Tibial nerve (tissue), 4 donors: Measurements from ENCODE around the gene VSTM2B. TPM values are rescaled to one million over a fixed set of nuclear protein-coding genes. Genes with fewer than 3 reads are reported as not detected.

ENCODE experiments used
- DNase-seq, 2 donors: peaks; one replicate each; pipeline ENCODE4 v3.0.0-alpha.2; 2019; ENCODE audit warnings: low spot score in 2 of 2
- H3K27ac ChIP-seq, 4 donors: fragments of 200-600 bp; sonication (generic) in 3 of 4; one replicate each; pipeline ENCODE4 v1.5.1; 2017 to 2019; ENCODE audit warnings: mild to moderate bottlenecking in 1 of 4
- H3K27me3 ChIP-seq, 2 donors: fragments of 200-600 bp; sonication (generic) in 1 of 2; one replicate each; pipeline versions ENCODE4 v1.5.1 to v1.6.0; 2017 to 2019
- H3K36me3 ChIP-seq, 3 donors: fragments of 200-600 bp; sonication (generic); one replicate each; pipeline ENCODE4 v1.5.1; 2018 to 2019
- H3K4me1 ChIP-seq, 4 donors: fragments of 200-600 bp; sonication (generic) in 3 of 4; one replicate each; pipeline ENCODE4 v1.5.1; 2017 to 2019
- H3K4me3 ChIP-seq, 4 donors: fragments of 200-600 bp; sonication (generic) in 3 of 4; one replicate each; pipeline ENCODE4 v1.5.1; 2017 to 2019; ENCODE audit warnings: mild to moderate bottlenecking in 1 of 4, moderate library complexity in 1 of 4
- H3K9me3 ChIP-seq, 4 donors: fragments of 200-600 bp; sonication (generic) in 3 of 4; one replicate each; pipeline ENCODE4 v1.5.1; 2017 to 2019
- EP300 ChIP-seq, 2 donors: sonication (generic); formaldehyde crosslinking; IDR thresholded peaks; one replicate each; pipeline ENCODE4 v1.6.1; 2017; ENCODE audit warnings: antibody characterized with exemption in 2 of 2, mild to moderate bottlenecking in 1 of 2
- POLR2A ChIP-seq, 2 donors: fragments of 450-650 bp; IDR thresholded peaks; one replicate each; pipeline ENCODE4 v1.6.1; 2017; ENCODE audit warnings: antibody characterized with exemption in 2 of 2, mild to moderate bottlenecking in 2 of 2, moderate library complexity in 2 of 2
- WGBS, 2 donors: methylation state at CpG; one replicate each; pipeline ENCODE4 v1.1.5; 2018; 5-methylcytosine and 5-hydroxymethylcytosine counted together
- total RNA-seq, 4 donors: library from RNA; depleted of rRNA; stranded (reverse); fragments of >200 nt; gene quantifications; one replicate each; pipeline ENCODE4 v1.1.0, GENCODE V29; 2016
- TF ChIP-seq, protein P1 (sequence below), 5 experiments: fragments of 200-600 bp in 3 of 5; fragments of 450-650 bp in 2 of 5; sonication (generic) in 3 of 5; IDR thresholded peaks; one replicate each; pipeline ENCODE4 v1.5.1; 2016 to 2019; ENCODE audit warnings: antibody characterized with exemption in 5 of 5, mild to moderate bottlenecking in 3 of 5, moderate library complexity in 2 of 5

The VSTM2B gene
- total RNA-seq, 4 donors from 2014 or later: not detected

- Histone ChIP-seq H3K4me3 (no peak overlapping the region), H3K9me3 (no peaks in the 10 kb centered on the region), H3K27ac (no peak overlapping the region), H3K36me3 (no peaks in the 10 kb centered on the region), H3K4me1 (peaks cover 0 to 48% (median 7%) of the 10 kb centered on the region in 4 donors), H3K27me3 (peaks cover 0 to 69% of the 10 kb centered on the region in 2 donors)
- DNase-seq: no peak
- no peak for TF ChIP-seq POLR2A (IDR thresholded peaks at IDR 0.05)
- TF ChIP-seq, protein P1, sequence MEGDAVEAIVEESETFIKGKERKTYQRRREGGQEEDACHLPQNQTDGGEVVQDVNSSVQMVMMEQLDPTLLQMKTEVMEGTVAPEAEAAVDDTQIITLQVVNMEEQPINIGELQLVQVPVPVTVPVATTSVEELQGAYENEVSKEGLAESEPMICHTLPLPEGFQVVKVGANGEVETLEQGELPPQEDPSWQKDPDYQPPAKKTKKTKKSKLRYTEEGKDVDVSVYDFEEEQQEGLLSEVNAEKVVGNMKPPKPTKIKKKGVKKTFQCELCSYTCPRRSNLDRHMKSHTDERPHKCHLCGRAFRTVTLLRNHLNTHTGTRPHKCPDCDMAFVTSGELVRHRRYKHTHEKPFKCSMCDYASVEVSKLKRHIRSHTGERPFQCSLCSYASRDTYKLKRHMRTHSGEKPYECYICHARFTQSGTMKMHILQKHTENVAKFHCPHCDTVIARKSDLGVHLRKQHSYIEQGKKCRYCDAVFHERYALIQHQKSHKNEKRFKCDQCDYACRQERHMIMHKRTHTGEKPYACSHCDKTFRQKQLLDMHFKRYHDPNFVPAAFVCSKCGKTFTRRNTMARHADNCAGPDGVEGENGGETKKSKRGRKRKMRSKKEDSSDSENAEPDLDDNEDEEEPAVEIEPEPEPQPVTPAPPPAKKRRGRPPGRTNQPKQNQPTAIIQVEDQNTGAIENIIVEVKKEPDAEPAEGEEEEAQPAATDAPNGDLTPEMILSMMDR (IDR thresholded peaks at IDR 0.05): no peak
- TF ChIP-seq EP300 (IDR thresholded peaks at IDR 0.05): no peak
- WGBS, 2 donors: 6 to 7% methylated on average over 14 of the region's 14 CpGs
These were observed 1.4 kb upstream of the VSTM2B start for GRCh38 chr19:29524201-29524911.

DNA sequence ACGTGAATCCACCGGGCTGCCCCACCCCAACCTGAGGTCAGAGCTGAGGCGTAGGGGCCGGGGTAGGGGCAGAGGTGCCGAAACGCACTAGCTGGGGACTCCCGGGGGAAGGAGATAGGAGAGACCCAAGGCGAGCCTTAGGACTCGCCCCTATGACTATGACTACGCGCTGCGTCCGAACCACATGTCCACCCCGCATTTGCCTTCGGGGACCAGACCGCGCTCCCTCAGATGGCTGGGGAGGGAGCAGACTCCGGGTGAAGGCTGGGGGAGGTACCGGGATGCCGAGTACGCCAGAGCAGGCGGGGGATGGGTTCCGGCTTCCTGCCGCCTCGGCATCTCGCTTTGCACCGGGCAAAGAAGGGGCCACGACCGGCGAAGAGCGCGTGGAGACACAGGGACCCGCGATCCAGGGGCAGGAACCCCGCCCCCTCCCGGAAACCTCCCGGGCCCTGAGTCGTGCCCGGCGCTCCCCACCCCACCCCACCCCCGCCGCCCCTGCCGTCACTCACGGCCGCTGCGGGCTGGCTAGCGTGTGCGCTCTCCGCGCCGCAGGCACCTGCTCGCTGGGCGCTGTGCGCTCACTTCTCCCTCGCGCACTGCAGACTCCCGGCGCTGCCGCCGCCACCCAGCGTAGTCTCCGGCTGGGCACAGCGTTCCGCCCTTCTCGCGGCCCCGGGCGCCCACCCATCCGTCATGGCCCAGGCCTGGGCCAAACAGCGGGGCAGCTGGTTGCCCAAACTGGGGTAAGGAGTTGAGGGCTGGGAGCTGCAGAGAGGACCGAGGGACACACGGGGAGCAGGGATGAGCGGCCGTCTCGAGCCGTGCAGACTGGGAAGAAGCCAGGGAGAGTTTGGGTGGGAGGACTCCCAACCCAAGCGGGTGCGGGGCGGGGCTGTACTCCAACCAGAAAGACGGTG, 622 bp upstream of the VSTM2B start:
- TF ChIP-seq EP300 (IDR thresholded peaks at IDR 0.05) (no peak), POLR2A (IDR thresholded peaks at IDR 0.05) (no peak)
- TF ChIP-seq, protein P1 (IDR thresholded peaks at IDR 0.05): no peak
- Histone ChIP-seq H3K27me3 (peaks cover 0 to 77% of the 10 kb centered on the region in 2 donors), H3K4me3 (no peak overlapping the region), H3K27ac (no peak overlapping the region), H3K36me3 (no peaks in the 10 kb centered on the region), H3K4me1 (peaks cover 0 to 56% (median 7%) of the 10 kb centered on the region in 4 donors), H3K9me3 (no peaks in the 10 kb centered on the region)
- 1 to 2% methylated on average over 28 to 52 of the region's 80 CpGs for WGBS, 2 donors
- DNase-seq: no peak

GRCh38 chr19:29526730-29527499, 1.1 kb downstream of the VSTM2B start:
- Histone ChIP-seq H3K27me3 (peaks cover 0 to 94% of the 10 kb centered on the region in 2 donors), H3K9me3 (peaks cover 0 to 9% (median 0%) of the 10 kb centered on the region in 4 donors), H3K4me3 (peak overlapping the region in 1 of 4 donors; percentile 14), H3K36me3 (no peaks in the 10 kb centered on the region), H3K27ac (no peak overlapping the region), H3K4me1 (peaks cover 0 to 61% (median 7%) of the 10 kb centered on the region in 4 donors)
- TF ChIP-seq POLR2A (IDR thresholded peaks at IDR 0.05) (no peak), EP300 (IDR thresholded peaks at IDR 0.05) (no peak)
- TF ChIP-seq, protein P1 (IDR thresholded peaks at IDR 0.05): no peak
- WGBS, 2 donors: 1 to 3% methylated on average over 47 to 49 of the region's 79 CpGs
- no peak for DNase-seq

DNA sequence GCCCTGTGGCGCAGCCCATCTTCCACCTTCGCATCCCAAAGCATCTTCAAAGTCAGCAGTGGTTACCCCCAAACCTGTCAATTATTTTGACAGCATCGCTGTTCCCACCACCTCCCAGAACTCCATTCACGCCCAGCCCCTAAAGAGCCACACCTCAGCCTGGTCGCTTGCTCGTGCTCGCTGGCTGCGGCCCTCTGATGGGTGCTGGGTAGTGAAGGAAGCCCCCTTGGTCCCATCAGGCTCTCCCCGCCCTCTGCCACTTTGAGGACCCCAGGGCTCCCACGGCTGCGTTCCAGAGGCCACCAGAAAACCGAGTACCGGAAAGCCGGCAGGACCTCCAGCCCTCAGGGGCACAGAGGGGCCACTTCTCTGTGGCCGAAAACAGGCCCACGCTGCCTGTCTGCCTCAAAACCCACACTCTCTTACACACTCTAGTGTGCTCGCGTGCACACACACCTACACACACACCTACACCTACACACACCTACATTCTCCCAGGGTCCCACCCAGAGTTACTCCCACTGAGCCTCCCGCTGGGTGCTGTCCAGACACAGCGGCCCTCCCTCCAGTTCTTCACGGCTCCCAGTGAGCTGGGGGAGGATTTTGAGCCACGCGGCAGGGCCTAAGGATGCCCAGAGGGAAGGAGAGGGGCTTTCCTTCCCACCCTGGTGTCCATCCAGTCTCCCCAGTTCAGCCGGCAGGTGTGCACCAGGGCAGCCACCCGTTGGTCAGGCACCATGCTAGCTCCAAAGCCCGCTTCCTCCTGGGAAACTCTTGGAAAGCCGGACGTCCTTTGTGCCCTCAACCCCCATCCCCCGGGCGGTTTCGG, 1.9 kb downstream of the VSTM2B start:
- no peak for TF ChIP-seq POLR2A (IDR thresholded peaks at IDR 0.05)
- TF ChIP-seq EP300 (IDR thresholded peaks at IDR 0.05): no peak
- TF ChIP-seq, protein P1 (IDR thresholded peaks at IDR 0.05): no peak
- WGBS, 2 donors: 14 to 15% methylated on average over 30 of the region's 31 CpGs
- DNase-seq: no peak
- H3K4me3 ChIP-seq: peak overlapping the region in 1 of 4 donors; percentile 31
- peaks cover 0 to 61% (median 7%) of the 10 kb centered on the region in 4 donors for H3K4me1 ChIP-seq
- H3K27ac ChIP-seq: no peak overlapping the region
- peaks cover 0 to 95% of the 10 kb centered on the region in 2 donors for H3K27me3 ChIP-seq
- H3K36me3 ChIP-seq: no peaks in the 10 kb centered on the region
- H3K9me3 ChIP-seq: peaks cover 0 to 9% (median 0%) of the 10 kb centered on the region in 4 donors
